ENCODE data around the gene NCOA7.

The NCOA7 gene

DNA sequence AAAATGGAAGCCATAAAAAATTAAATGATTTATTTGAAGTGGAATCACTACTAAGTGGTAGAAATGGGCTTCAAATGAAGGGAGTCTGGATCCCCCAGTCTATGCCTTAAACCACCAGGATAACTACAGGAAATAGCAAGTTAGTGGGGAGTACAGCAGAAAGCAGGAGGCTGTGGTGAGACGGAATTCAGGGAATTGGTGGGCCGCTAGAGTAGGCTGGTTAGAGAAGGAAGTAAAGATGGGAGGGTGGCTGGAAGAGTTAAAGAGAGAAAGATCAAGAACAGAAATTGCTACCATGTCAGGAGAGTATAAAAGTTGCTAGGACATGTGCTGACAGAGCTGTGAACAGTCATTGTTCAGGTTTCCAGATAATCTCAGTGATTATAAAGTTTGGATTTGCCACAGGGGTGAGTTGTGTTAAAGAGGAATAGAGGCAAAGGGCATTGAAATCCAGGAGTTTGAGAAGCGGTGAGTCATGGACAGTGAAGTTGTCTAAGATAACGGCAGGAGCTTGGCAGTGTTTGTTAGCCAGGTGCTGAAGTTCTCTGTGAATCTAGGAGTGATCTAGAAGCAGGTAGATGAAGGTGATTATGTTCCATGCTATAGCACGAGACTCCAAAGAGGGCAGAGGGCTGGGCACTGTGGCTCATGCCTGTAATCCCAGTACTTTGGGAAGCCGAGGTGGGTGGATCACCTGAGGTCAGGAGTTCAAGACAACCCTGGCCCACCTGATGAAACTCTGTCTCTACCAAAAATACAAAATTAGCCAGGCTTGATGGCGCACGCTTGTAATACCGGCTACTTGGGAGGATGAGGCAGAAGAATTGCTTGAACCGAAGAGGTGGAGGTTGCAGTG, 152.1 kb downstream of the NCOA7 start:
- in situ Hi-C loops (cut with MboI; ENCODE audit: low sequenced_read_pairs): no loop called here

DNA sequence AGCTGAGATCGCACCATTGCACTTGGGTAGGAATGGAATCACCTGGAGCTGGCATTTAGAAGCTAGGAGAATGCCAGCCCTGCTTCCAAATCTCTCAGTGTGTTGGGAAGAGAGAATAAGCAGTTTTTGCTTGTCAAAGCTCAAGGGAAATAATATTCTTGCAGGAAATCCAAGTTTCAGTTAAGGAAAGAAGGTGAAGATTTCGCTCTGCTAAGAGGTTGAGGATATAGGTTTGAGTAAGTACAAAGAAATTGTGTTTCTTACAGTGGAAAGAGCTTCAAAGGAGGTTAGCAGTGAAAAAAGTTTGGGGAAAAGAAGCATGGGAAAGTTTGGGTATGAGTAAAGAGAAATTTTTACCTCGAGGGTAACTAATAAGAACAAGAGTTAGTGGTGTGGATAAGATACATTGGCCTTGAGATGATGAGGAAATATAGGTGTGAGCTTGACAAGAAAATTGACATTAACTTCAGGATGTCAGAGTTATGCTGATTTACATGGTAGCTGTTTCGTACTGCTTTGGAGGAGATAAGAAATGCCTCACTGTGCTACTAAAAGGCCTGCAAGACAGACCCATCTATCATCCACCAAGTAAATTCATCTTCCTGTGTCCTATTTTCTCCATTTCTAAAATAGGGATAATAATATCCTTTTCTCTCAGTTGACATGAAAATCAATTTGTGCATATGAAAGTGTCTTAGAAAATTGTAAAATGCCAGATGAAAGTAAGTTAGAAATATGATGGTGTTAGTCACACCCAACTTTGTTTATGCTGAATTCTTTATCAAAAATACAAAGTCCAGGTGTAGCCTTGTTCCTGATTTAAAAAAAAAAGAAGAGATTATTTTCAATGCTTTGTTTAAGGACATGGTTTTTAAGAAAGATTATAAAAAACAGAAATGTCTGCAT, 153.0 kb downstream of the NCOA7 start:
- in situ Hi-C loops (cut with MboI; ENCODE audit: low sequenced_read_pairs): no loop called here

DNA sequence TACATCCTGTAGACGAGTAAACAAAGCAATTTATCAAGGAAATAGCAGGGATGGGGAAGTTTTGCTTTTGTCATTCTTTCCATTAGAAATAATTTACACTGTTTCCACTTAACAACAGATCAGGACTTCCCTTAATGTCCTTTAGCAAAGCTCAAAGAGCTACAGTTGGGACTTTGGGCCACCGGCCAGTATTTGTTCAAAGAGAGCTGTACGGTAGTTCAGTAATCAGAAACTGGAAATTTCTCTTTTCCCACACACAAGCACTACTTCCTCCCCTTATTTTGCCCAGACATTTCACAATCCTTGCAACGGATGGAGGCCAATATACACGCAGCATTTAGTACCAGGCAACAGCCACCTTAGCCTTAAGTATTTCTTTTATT, 153.7 kb downstream of the NCOA7 start:
- in situ Hi-C loops (cut with MboI; ENCODE audit: low sequenced_read_pairs): no loop called here

DNA sequence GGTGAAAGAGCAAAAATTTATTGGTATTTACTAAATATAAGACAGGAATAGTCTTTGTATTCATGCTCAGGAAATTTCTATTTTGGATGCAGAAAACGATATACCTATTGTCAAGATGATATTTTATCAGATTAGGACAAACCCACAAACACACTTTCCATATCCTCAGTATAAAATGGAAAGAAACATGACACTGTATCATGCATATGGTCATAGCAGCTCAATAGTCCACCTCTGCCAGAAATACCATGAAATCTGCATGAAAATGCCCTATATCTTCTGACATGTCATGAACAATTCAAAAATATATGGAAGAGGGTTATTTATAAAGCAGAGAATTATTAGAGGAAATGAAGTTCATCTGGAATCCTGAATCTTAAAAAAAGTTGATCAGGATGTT, 154.1 kb downstream of the NCOA7 start:
- in situ Hi-C loops (cut with MboI; ENCODE audit: low sequenced_read_pairs): no loop called here

DNA sequence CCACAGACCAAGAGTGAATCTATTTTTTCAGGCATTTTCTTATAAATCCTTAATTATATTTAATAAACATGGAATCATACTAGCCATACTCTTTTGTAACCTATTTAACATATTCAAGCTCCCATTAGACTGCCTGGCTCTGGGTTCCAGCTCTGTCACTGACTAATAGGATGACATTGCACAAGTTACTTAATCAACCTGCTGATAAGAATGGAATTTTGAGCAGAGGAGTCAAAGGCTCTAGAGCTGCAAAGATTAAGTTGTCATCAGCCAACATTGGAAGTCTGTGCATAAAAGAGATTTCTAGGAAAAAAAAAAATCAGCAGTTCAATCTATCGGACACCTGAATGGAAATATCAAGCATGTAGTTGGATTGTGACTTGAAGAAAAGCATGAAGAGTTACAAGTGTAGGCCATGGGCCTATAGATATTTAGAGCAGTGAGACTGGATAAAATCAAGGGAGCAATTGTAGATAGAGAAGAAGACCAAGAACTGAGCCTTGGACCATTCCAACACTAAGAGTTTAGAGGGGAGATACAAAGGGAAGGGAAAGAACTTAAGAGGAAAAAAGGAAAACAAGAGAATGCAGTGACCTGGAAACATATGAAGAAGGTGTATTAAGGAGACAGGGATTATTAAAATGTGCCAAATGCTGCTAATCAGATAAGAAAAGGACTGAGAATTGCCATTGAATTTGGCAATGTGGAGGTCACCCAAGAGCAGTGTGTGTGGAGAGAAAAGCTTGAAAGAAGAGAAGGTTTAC, 154.8 kb downstream of the NCOA7 start:
- in situ Hi-C loops (cut with MboI; ENCODE audit: low sequenced_read_pairs): no loop called here

DNA sequence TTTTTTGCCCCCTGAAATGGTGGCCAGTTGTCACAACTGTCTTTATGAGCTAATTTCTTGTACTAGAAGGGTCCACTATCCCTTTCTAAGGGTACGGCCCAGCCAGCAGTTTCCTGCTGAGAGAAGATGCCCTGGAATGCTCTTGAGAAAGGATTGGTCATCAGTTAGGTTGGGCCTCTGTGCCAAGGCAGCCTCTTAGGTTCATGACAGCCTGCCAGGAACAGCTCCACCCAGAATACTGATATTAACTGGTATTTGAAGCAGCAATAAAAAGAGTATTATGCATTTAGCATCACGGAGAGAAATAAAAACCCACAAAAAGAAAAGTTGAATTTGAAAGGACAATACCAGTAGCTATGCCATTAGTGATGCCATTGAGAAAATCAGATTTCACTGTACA, 156.9 kb downstream of the NCOA7 start:
- in situ Hi-C loops (cut with MboI; ENCODE audit: low sequenced_read_pairs): no loop called here

DNA sequence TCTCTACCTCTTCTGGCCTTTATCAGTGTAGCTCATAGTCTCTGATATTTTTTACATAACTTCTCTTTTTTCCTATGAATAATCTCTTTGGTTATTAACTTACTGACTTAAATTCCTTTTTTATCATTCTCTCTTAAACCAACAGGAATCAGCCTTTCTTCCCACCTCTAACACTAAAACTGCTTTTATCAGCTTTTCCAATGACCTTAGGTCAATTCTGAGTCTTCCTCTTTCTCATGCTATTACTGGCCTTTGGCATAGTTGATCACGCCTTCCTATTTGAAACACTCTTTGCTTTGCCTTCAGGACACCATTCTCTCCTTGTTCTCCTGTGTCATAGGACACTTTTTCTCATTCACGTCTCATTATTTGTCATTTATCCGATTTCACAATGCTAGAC, 157.7 kb downstream of the NCOA7 start:
- in situ Hi-C loops (cut with MboI; ENCODE audit: low sequenced_read_pairs): no loop called here

DNA sequence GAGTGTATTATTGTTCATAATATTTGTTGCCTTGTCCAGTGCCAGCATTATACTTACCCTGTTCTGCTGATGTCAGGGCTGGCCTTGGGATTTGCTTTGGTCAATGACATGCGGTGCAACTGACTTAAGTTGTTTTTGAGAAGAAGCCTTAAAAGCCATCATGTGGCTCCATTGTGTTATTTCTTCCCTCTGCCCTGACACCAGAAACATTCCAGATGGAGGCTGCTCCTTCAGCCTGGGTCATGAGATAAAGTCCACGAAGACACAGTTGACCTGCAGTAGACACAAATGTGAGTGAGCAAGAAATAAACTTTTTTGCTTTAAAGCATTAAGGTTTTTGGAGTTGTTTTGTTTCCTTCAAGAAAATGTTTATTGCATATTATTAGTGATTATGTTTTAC, 158.3 kb downstream of the NCOA7 start:
- in situ Hi-C loops (cut with MboI; ENCODE audit: low sequenced_read_pairs): no loop called here

DNA sequence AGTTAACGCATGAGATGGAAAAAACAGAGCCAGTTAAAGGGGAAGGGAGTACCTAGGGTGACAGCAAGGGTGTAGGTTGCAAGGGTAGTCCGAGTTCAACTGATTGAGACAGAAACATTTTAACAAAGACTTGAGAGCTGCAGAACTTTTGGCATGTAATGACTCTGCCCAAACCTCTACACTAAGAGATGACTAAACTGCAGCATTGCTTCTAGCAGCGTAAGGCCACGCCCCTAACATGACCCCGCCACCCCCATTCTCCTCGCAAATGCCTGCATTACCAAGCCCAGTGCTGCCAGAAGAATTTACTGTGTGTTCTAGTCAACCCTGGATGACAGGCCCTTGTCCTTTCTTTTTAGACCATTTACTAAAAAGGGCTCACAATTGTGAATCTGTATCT, 159.5 kb downstream of the NCOA7 start:
- in situ Hi-C loops (cut with MboI; ENCODE audit: low sequenced_read_pairs): loop anchor here (10.0 to 25.0 kb wide), 2 partner anchors 165 to 638 kb away; partner anchors contain the start of gene HDDC2

DNA sequence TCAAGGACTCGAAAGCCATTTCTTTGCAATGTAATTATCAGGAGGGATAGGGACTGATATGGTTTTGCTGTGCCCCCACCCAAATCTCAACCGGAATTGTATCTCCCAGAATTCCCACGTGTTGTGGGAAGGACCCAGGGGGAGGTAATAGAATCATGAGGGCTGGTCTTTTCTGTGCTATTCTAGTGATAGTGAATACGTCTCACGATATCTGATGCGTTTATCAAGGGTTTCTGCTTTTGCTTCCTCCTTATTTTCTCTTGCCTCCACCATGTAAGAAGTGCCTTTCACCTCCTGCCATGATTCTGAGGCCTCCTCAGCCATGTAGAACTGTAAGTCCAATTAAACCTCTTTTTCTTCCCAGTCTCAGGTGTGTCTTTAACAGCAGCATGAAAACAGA, 160.0 kb downstream of the NCOA7 start:
- in situ Hi-C loops (cut with MboI; ENCODE audit: low sequenced_read_pairs): loop anchor here (10.0 to 25.0 kb wide), 2 partner anchors 166 to 638 kb away; partner anchors contain the start of gene HDDC2

DNA sequence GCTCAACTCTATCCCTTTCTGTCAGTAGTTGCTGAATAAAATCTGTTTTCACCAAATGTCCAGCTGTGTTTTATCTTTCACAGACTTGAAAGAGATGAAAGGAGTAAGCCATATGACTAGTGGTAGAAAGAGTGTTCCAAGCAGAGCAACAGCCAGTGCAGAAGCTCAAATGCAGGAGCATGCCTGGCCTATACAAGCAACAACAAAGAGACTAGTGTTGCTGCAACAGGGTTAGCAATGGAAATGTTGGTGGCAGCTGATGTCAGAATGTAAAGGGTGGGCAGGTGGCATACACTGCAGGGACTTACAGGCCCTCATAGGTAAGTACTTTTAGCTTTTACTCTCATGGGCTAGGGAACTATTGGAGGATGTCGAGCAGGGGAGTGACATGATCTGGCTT, 160.6 kb downstream of the NCOA7 start:
- in situ Hi-C loops (cut with MboI; ENCODE audit: low sequenced_read_pairs): loop anchor here (10.0 to 25.0 kb wide), 2 partner anchors 167 to 639 kb away; partner anchors contain the start of gene HDDC2

DNA sequence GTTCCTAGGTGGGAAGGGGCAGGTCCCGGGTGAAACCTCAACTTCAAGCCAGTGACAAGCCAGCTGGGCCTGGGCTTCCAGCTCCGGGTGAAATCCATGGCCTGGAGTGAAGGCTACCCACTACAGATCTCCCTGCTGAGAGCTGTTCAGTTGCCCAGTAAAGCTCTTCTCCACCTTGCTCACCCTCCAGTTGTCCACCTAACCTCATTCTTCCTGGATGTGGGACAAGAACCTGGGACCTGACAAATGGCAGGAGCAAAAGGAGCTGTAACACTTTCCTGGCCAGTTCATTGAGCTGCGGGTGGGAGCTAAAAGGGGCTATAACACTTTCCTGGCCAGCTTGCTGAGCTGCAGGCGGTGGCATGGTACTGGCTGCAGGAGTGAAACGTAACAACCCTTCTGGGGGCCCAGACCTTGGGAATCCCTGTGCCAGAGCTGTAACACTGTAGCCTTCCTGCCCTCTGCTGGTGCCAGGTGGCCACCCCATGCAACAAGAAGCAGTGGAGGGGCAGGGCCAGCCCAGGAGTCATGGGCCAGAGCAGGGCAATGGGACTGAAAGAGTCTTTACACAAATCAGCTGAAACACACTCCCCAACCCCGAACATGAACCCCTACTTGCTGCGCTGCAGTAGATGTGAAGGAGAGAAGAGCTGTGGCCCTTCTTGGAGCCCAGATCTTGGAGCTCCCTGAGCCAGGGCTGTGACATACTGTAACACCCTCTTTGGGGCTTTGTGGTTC, 162.2 kb downstream of the NCOA7 start:
- in situ Hi-C loops (cut with MboI; ENCODE audit: low sequenced_read_pairs): loop anchor here (10.0 to 25.0 kb wide), 2 partner anchors 168 to 641 kb away; partner anchors contain the start of gene HDDC2

DNA sequence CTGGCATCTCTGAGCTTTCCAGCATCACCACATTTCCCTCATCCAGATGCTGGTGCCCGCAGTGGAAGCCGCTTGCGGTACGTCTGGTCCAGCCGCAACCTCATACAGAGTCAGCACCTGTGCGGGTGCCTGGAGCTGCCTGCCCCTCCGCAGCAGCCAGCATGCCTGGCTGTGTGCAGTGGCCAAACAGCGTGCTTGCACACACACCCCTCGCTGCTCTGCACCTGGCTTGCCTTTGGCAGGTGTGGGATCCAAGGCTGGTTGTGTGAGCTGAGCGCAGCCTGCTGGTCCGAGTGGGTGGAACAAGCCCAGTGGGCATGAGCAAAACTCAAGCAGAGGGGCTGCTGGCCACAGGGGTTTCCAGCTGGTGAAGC, 162.7 kb downstream of the NCOA7 start:
- in situ Hi-C loops (cut with MboI; ENCODE audit: low sequenced_read_pairs): loop anchor here (10.0 to 25.0 kb wide), 2 partner anchors 169 to 641 kb away; partner anchors contain the start of gene HDDC2

DNA sequence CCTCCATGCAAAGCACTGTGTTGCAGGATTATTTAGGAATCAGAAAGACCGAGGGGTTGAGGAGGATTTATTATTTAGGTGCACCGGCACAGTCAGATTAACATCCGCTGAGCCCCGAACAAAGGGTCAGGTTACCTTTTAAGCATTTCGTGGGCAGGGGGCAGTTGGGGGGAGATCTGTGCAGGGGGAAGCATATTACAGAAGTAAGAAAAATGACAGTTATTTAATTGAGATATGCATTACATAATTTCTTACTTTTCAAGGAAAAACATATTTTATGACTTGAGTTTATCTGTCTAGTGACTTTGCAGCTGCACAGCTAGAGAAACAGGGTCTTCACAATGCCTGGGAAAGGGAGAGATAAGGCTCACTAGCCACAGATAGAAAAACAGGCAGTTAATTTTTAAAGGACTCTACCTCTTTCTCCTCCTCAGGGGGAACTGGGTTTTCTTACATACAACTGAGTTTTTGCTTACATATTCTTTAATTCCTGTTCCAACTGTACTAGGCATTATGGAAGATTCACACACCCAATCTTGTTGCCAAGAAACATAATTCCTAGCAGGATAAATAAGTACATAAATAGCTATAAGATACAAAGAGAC, 164.1 kb downstream of the NCOA7 start:
- in situ Hi-C loops (cut with MboI; ENCODE audit: low sequenced_read_pairs): loop anchor here (10.0 to 25.0 kb wide), 2 partner anchors 170 to 643 kb away; partner anchors contain the start of gene HDDC2

DNA sequence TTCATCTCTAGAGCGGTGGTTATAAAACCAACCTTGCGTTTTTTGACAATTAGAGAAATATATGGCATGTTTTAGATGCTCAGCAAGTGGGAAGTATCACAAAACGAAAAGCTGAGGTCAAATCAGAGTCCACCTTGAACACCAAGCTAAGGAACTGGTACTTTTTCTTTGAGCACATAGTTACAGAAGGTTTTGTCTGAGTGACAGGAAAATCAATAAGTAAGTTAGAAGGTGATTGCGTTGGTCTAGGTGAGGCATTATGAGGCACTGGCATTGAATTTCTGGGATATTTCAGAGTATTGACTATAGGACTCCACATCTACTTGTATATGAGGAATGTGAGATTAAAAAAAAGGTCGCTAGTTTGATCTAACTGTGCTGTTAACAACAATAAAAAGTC, 165.2 kb downstream of the NCOA7 start:
- in situ Hi-C loops (cut with MboI; ENCODE audit: low sequenced_read_pairs): loop anchor here (10.0 to 25.0 kb wide), 2 partner anchors 171 to 644 kb away; partner anchors contain the start of gene HDDC2

DNA sequence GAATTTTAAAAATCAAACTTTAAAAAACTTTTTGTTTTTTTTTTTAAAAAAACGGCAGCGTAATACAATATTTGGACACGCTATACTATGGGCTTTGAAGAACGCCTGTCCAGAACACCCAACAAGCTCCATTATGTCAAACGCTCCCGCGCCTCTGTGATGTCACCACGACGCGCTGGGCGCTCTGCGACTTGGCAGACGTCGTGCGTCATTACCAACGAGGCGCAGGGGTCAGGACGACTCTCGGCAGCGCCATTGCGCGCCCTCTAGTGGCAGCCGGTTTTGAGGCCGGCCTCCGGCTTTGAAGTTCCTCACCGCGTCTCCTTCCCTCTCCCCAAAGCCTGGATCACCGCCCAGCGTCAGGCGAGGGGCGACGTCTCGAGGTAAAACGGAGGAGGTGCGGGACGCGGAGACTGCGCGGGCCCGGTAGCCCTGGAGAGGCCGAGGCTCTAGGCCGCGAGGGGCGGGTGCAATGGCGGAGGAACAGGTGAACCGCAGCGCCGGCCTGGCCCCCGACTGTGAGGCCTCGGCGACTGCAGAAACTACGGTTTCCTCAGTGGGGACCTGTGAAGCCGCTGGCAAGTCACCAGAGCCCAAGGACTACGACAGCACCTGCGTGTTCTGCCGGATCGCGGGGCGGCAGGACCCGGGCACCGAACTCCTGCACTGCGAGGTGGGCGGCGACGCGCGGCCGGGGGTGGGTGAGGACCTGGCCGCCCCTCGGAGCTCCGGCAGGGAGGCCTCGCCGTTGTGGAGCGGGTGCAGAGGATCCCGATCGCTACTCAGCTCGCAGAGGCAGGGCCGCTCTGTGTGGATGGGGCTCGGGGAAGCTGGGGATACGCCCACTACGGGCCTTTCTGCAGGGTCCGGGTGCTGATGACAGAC, 166.0 kb downstream of the NCOA7 start, which contains the start of gene HINT3:
Gene HINT3, plus strand, starts transcription at position 265 of the 885 bp plus-strand sequence. Its CDS starts 208 bp downstream, at position 473.
- in situ Hi-C loops (cut with MboI; ENCODE audit: low sequenced_read_pairs): loop anchor here (10.0 to 25.0 kb wide), 2 partner anchors 172 to 644 kb away; partner anchors contain the start of gene HDDC2

DNA sequence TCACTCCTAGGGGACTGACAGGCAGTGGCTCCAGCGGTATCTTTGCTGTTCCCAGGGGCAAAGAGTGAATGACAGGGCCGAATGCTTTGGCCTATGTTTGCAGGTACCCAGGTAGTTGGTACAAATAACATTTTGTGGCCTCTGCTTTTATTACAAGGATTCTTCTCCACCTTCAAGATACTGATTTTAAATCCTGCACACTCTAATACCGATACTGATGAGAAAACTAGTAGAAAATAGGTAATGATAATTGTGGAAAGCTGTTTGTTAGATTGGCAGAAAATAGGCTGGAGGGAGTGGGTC, 166.6 kb downstream of the NCOA7 start:
- in situ Hi-C loops (cut with MboI; ENCODE audit: low sequenced_read_pairs): loop anchor here (10.0 to 25.0 kb wide), 2 partner anchors 173 to 645 kb away; partner anchors contain the start of gene HDDC2

DNA sequence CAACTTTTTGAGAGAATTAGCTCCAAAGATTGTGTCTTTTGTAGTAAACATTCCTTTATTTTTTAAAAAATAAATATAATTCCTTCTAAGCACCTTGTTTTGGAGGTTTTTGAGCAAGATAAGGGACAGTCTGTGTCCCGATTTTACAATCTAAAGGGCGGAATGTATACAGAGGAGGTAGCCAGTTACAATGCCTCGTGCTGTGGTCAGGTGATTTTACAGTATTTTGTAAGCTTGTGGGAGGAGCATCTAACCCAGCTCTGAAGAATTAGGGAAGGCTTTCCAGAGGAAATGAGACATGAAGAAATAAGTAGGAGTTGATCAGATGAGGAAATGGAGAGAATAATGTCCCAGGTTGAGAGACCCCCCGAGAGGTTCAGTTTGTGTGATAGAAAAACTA, 167.1 kb downstream of the NCOA7 start:
- in situ Hi-C loops (cut with MboI; ENCODE audit: low sequenced_read_pairs): loop anchor here (10.0 to 25.0 kb wide), 2 partner anchors 173 to 646 kb away; partner anchors contain the start of gene HDDC2
